Rectal smooth muscle tissue (tissue), 1 donor: ENCODE data around the gene ERVW-1.
"Not testable (repeated sequence)": the region's sequence is repeated elsewhere in the genome, so short reads cannot be mapped to it uniquely, and the experiment has no call there.

ENCODE experiments used
- H3K27ac ChIP-seq: one replicate; pipeline ENCODE4 v1.7.0; 2013; ENCODE audit warnings: low read depth, low read length, inconsistent platforms
- H3K27me3 ChIP-seq: one replicate; pipeline ENCODE4 v1.7.0; 2013; ENCODE audit warnings: low read length; ENCODE audit not compliant: control insufficient read depth, insufficient read depth
- H3K36me3 ChIP-seq: one replicate; pipeline ENCODE4 v1.7.0; 2013; ENCODE audit warnings: low read length; ENCODE audit not compliant: control insufficient read depth, insufficient read depth
- H3K4me1 ChIP-seq: one replicate; pipeline ENCODE4 v1.7.0; 2013; ENCODE audit warnings: low read length; ENCODE audit not compliant: control insufficient read depth, insufficient read depth
- H3K4me3 ChIP-seq: one replicate; pipeline ENCODE4 v1.7.0; 2013; ENCODE audit warnings: low read length
- H3K9ac ChIP-seq: one replicate; pipeline ENCODE4 v1.7.0; 2013; ENCODE audit warnings: low read length

Gene ERVW-1, protein sequence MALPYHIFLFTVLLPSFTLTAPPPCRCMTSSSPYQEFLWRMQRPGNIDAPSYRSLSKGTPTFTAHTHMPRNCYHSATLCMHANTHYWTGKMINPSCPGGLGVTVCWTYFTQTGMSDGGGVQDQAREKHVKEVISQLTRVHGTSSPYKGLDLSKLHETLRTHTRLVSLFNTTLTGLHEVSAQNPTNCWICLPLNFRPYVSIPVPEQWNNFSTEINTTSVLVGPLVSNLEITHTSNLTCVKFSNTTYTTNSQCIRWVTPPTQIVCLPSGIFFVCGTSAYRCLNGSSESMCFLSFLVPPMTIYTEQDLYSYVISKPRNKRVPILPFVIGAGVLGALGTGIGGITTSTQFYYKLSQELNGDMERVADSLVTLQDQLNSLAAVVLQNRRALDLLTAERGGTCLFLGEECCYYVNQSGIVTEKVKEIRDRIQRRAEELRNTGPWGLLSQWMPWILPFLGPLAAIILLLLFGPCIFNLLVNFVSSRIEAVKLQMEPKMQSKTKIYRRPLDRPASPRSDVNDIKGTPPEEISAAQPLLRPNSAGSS

DNA sequence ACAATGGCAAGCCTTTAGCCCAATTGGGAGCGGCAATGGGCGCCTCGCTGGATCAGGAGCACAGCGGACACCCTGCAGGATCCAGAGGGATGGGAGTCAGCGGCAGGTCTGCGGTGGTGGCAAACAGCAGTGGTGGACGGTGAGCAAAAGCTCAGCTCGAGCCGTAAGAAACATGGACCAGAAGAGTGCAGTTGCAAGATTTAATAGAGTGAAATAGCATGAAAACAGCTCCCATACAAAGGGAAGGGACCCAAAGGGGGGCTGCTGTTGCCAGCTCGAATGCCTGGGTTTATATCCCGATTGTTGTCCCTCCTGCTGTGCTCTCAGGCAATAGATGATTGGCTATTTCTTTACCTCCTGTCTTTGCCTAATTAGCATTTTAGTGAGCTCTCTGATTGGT is at the start of gene ERVW-1:
Gene ERVW-1 (minus strand): TSS at position 266 of the 400 bp plus-strand sequence. CDS start 7,565 bp downstream, outside the sequence.
- H3K36me3 ChIP-seq, H3K27ac ChIP-seq, H3K4me1 ChIP-seq, H3K9ac ChIP-seq, H3K27me3 ChIP-seq, H3K4me3 ChIP-seq: not testable (repeated sequence)

DNA sequence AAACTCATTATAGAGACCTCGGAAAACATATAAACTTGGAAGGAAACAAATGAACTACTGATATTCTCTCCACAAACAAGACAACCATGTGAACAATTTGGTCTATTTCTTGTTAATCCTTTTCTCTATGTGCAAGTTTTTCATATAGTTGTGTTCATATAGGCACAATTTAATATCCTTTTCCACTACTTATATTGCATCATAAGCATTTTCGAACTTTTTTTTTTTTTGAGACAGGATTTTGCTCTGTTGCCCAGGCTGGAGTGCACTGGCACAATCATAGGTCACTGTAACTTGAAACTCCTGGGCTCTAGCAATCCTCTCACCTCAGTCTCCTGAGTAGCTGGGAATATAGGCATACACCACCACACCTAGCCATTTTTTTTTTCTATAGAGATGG is 45.4 kb upstream of the ERVW-1 start:
- no peaks in the 10 kb centered on the region for H3K27me3 ChIP-seq
- no peak overlapping the region for H3K9ac ChIP-seq
- H3K4me1 ChIP-seq, result no peaks in the 10 kb centered on the region
- H3K27ac ChIP-seq, result no peak overlapping the region
- H3K36me3 ChIP-seq, result no peaks in the 10 kb centered on the region
- no peak overlapping the region for H3K4me3 ChIP-seq

DNA sequence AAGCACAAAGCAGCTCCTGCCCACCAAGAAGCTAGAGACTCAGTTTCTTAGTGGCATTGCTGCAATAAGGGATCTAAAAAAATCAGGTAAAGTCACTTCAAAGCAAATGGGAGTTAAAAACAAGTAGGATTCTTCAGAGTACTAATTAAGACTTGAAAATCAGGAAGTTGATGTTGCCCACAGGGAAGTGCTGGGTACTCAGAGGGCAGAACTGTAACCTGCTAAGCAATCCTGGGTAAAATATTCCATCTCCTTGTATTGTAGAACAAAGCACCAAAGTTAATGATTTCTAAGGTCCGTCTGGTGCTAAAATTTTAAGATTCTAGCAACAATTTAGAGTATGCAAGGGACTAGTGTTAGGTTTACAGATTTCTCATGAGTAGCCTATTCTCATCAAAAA is 42.3 kb upstream of the ERVW-1 start:
- Histone ChIP-seq H3K27me3 (no peaks in the 10 kb centered on the region), H3K4me3 (no peak overlapping the region), H3K36me3 (no peaks in the 10 kb centered on the region), H3K9ac (no peak overlapping the region), H3K27ac (no peak overlapping the region), H3K4me1 (no peaks in the 10 kb centered on the region)

DNA sequence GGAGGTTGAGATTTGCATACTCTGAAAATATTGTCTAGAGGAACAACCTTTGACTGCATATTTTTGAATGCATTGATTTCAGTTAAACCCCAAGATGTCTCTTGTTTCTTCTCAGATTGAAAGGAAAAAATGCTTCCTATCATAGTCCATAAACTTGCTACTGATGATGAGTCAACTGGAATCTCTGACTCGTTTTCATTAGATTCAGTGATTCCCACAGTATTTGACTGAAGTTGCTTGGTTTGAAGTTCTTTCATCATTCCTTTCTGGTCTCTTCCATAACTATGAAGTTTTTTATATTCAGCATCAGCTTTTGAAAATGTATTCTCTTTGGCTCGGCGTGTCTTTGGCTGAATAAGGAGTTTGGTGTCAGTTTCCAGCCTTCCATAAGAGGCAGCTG is 39.9 kb upstream of the ERVW-1 start:
- Histone ChIP-seq H3K27me3 (no peaks in the 10 kb centered on the region), H3K27ac (no peak overlapping the region), H3K4me3 (no peak overlapping the region), H3K9ac (no peak overlapping the region), H3K4me1 (no peaks in the 10 kb centered on the region), H3K36me3 (peaks cover 2% of the 10 kb centered on the region)

DNA sequence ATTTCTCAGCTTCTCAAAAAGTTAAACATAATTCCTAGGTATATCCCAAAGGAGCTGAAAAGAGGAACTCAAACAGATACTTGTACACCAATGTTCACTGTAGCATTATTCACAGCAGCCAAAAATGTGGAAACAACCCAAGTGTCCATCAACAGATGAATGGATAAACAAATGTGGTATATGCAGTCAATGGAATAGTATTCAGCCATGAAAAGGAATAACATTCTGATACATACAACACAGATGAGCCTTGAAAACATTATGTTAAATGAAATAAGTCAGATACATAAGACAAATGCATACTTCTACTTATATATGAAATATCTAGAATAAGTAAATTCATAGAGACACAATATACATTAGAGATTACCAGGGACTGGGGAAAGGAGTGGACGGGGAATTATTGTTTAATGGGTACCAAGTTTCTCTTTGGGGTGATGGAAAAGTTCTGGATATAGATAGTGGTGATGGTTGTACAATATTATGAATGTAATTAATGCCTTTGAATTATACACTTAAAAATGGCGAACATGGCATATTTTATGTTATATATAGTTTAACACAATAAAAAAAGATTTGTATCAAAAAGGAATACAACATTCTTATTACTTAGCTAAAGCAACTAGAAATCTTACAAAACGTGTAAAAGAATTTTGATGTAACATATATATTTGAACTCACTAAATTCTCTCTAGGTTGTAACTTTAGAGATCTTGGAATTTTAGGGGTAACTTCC is 35.6 kb upstream of the ERVW-1 start:
- Histone ChIP-seq H3K27ac (no peak overlapping the region), H3K4me3 (no peak overlapping the region), H3K9ac (no peak overlapping the region), H3K4me1 (no peaks in the 10 kb centered on the region), H3K27me3 (no peaks in the 10 kb centered on the region), H3K36me3 (peaks cover 2% of the 10 kb centered on the region)

DNA sequence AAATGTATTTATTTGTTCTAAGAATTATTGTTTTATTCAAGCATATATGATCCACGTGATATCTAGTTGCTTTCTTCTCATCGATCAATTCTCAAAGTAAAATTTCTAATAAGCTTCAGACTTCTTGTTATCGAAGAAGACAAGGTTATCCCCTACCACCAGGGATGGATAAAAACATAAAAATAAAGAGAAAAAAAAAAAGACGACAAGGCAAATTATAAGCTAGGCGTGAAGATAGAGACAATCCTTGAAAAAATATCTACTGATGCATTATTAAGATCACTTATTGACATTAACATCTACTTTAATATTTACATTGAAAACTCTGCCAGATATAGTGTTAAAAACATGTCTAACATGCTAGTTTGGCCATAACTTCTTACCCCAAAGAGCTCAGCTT is 31.2 kb upstream of the ERVW-1 start:
- no peak overlapping the region for H3K9ac ChIP-seq
- no peaks in the 10 kb centered on the region for H3K4me1 ChIP-seq
- H3K4me3 ChIP-seq, result no peak overlapping the region
- no peak overlapping the region for H3K27ac ChIP-seq
- no peaks in the 10 kb centered on the region for H3K27me3 ChIP-seq
- H3K36me3 ChIP-seq, result peaks cover 5% of the 10 kb centered on the region

DNA sequence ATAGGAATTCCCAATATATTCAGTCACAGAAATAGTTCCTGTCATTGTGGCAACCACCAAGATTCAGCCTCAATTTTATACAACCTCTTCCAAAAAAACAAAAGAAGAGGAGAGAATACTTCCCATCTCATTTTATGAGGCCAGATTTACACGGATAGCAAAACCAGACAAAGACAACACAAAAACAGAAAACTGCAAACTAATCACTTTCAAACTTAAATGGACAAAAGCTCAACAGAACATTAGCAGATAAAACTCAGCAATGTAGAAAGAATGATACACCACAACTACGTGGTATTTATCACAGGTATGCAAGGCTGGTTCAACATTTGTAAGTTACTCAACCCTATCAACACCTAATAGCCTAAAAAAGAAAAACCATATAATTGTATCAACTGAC is 28.6 kb upstream of the ERVW-1 start:
- Histone ChIP-seq H3K9ac (no peak overlapping the region), H3K4me3 (no peak overlapping the region), H3K27me3 (no peaks in the 10 kb centered on the region), H3K4me1 (no peaks in the 10 kb centered on the region), H3K27ac (no peak overlapping the region), H3K36me3 (peaks cover 3% of the 10 kb centered on the region)

DNA sequence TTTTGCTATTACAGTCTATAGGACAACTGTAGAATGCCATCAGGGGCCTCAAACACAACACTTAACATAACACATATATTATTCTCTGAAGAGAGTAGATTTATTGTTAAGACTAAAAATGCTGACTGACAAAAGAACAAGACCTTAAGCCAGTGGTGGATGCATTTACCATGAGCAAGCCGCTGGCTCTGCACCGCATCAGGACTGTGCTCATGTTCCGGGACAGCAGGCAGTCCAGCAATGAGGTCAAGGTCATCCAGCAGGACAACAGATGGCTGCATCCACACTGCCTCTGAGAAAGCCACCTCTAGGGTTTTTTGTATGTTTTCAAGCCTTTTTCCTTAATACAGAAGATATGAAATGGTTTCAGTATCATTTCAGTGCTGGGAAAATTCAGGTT is 26.8 kb upstream of the ERVW-1 start:
- Histone ChIP-seq H3K27me3 (no peaks in the 10 kb centered on the region), H3K4me1 (no peaks in the 10 kb centered on the region), H3K27ac (no peak overlapping the region), H3K9ac (no peak overlapping the region), H3K36me3 (peaks cover 3% of the 10 kb centered on the region), H3K4me3 (no peak overlapping the region)

DNA sequence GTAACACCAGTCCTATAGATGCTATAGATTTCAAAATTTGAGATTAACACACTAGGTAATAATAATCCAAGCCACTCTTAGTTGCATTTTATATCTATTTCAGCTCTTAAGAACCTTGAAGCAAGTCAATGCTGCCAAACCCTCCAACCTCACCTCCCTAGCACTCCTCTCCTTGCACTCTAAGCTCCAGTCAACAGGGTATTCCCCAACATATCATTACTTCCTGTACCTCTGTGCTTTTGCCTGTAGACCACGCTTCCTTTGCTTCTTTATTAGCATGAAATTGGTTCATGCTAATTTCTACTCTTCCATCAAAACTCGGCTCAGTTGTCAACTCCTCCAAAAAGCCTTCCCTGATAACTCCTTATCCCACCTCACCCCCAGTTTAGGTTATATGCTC is 26.0 kb upstream of the ERVW-1 start:
- no peaks in the 10 kb centered on the region for H3K27me3 ChIP-seq
- no peaks in the 10 kb centered on the region for H3K4me1 ChIP-seq
- no peak overlapping the region for H3K27ac ChIP-seq
- H3K36me3 ChIP-seq, result peaks cover 6% of the 10 kb centered on the region
- H3K9ac ChIP-seq, result no peak overlapping the region
- H3K4me3 ChIP-seq, result no peak overlapping the region

DNA sequence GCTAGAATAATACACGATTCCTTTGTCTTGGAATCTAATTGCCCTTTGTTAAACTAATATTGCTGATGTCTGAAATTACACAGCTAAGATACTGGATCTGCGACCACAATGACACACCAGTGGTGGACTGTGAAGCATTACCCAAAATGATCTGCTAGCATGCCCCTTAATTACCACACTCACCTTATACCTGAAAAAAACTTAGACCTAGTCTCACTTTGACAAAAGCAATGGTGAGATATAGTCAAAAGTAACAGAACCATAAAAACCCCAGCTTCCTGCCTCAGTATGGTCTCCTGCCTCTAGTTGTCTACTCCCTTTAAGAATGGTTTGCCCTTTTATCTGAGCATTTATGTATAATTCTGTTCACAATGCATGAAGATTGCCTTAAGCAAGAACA is 20.8 kb upstream of the ERVW-1 start:
- H3K4me1 ChIP-seq, result no peaks in the 10 kb centered on the region
- H3K27ac ChIP-seq, result no peak overlapping the region
- H3K36me3 ChIP-seq, result peaks cover 9% of the 10 kb centered on the region
- H3K9ac ChIP-seq, result no peak overlapping the region
- no peak overlapping the region for H3K4me3 ChIP-seq
- no peaks in the 10 kb centered on the region for H3K27me3 ChIP-seq

DNA sequence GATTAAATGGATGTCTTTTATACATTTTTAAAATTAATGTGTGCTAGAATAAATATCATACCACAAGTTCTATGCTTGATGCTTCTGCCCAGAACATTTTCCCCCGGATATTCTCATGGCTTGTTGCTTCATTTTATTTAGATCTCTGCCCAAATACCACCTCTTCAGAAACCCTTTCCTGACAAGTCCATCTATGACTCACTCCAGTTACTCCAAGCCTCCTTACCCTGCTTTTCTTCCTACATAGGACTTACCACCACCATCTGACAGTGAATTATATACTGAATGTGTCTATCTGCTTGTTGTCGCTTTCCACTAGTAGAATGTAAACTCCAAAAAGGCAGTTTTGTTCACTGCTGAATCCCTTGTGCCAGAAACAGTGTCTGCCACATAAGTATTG is 19.1 kb upstream of the ERVW-1 start:
- H3K9ac ChIP-seq, result no peak overlapping the region
- peaks cover 13% of the 10 kb centered on the region for H3K36me3 ChIP-seq
- H3K4me3 ChIP-seq, result no peak overlapping the region
- H3K27ac ChIP-seq, result no peak overlapping the region
- no peaks in the 10 kb centered on the region for H3K27me3 ChIP-seq
- H3K4me1 ChIP-seq, result no peaks in the 10 kb centered on the region

DNA sequence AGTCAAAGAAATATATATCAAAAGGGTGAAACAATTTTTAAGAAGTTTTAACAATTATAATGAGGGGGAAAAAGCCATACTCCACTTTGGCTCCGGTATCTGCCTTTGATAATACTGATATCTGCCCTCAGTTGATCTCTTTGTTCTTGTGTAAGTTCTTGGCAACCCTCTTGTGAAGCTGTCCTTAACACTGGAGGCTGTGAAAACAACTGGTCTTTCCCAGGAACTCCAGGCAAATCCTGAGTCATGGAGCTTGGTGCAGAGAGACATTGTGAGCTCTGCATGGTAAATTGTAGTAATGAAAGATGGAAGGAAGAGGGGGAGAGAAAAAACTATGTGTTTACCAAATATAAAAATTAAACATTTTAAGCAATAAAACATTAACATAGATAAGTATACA is 11.9 kb upstream of the ERVW-1 start:
- Histone ChIP-seq H3K4me3 (no peak overlapping the region), H3K27ac (no peak overlapping the region), H3K27me3 (no peaks in the 10 kb centered on the region), H3K9ac (no peak overlapping the region), H3K4me1 (no peaks in the 10 kb centered on the region), H3K36me3 (peaks cover 14% of the 10 kb centered on the region)
